ENCODE results near the gene TPCN2. TPM values are rescaled to one million over a fixed set of nuclear protein-coding genes. Genes with fewer than 3 reads are reported as not detected.

The TPCN2 gene
- total RNA-seq, 2 donors from 2014 or later, result 34.7 to 38.0 TPM

- no peak for TF ChIP-seq CTCF (IDR thresholded peaks at IDR 0.05)
- Histone ChIP-seq H3K4me1 (ENCODE audit: control insufficient read depth in 1 of 2, low read depth in 2 of 2) (no peaks in the 10 kb centered on the region), H3K4me3 (no peak overlapping the region), H3K36me3 (peaks cover 9% of the 10 kb centered on the region), H3K27me3 (replicated peaks; ENCODE audit: insufficient read depth) (no peaks in the 10 kb centered on the region), H3K9me3 (no peaks in the 10 kb centered on the region), H3K27ac (no peak overlapping the region)
- no peak for ATAC-seq (ENCODE audit: insufficient number of reproducible peaks, low FRiP score, low read depth)
- no peak for DNase-seq (ENCODE audit: low spot score)
Observed at GRCh38 chr11:69091638-69092165, 43.0 kb downstream of the TPCN2 start.

GRCh38 chr11:69092263-69092662 lies 43.5 kb downstream of the TPCN2 start:
- Histone ChIP-seq H3K27me3 (replicated peaks; ENCODE audit: insufficient read depth) (no peaks in the 10 kb centered on the region), H3K4me1 (ENCODE audit: control insufficient read depth in 1 of 2, low read depth in 2 of 2) (no peaks in the 10 kb centered on the region), H3K4me3 (no peak overlapping the region), H3K9me3 (no peaks in the 10 kb centered on the region), H3K36me3 (peaks cover 9% of the 10 kb centered on the region), H3K27ac (no peak overlapping the region)
- DNase-seq (ENCODE audit: low spot score) (no peak), ATAC-seq (ENCODE audit: insufficient number of reproducible peaks, low FRiP score, low read depth) (no peak)
- TF ChIP-seq CTCF (IDR thresholded peaks at IDR 0.05), result no peak

- Histone ChIP-seq H3K4me3 (no peak overlapping the region), H3K36me3 (peaks cover 6% of the 10 kb centered on the region), H3K4me1 (ENCODE audit: control insufficient read depth in 1 of 2, low read depth in 2 of 2) (no peaks in the 10 kb centered on the region), H3K9me3 (no peaks in the 10 kb centered on the region), H3K27ac (no peak overlapping the region), H3K27me3 (replicated peaks; ENCODE audit: insufficient read depth) (no peaks in the 10 kb centered on the region)
- ATAC-seq (ENCODE audit: insufficient number of reproducible peaks, low FRiP score, low read depth), result no peak
- TF ChIP-seq CTCF (IDR thresholded peaks at IDR 0.05), result no peak
- DNase-seq (ENCODE audit: low spot score), result no peak
Observed at GRCh38 chr11:69093106-69093505, 44.4 kb downstream of the TPCN2 start.

- Histone ChIP-seq H3K36me3 (peaks cover 6% of the 10 kb centered on the region), H3K27ac (no peak overlapping the region), H3K4me1 (ENCODE audit: control insufficient read depth in 1 of 2, low read depth in 2 of 2) (no peaks in the 10 kb centered on the region), H3K9me3 (no peaks in the 10 kb centered on the region), H3K27me3 (replicated peaks; ENCODE audit: insufficient read depth) (no peaks in the 10 kb centered on the region), H3K4me3 (no peak overlapping the region)
- ATAC-seq (ENCODE audit: insufficient number of reproducible peaks, low FRiP score, low read depth), result no peak
- DNase-seq (ENCODE audit: low spot score), result no peak
- no peak for TF ChIP-seq CTCF (IDR thresholded peaks at IDR 0.05)
Observed at GRCh38 chr11:69094111-69094914, 45.6 kb downstream of the TPCN2 start.

GRCh38 chr11:69094915-69095290 lies 46.2 kb downstream of the TPCN2 start:
- TF ChIP-seq CTCF (IDR thresholded peaks at IDR 0.05), result no peak
- Histone ChIP-seq H3K27ac (no peak overlapping the region), H3K36me3 (peaks cover 6% of the 10 kb centered on the region), H3K4me1 (ENCODE audit: control insufficient read depth in 1 of 2, low read depth in 2 of 2) (no peaks in the 10 kb centered on the region), H3K4me3 (no peak overlapping the region), H3K27me3 (replicated peaks; ENCODE audit: insufficient read depth) (no peaks in the 10 kb centered on the region), H3K9me3 (no peaks in the 10 kb centered on the region)
- DNase-seq (ENCODE audit: low spot score) (no peak), ATAC-seq (ENCODE audit: insufficient number of reproducible peaks, low FRiP score, low read depth) (no peak)
